Mucosa of descending colon (tissue), 3 donors: ENCODE results near the gene ABHD12B. TPM values are rescaled to one million over a fixed set of nuclear protein-coding genes. Genes with fewer than 3 reads are reported as not detected.
A peak's percentile ranks its signal among the peaks of the same experiment; 100 is the strongest.

Experiments
- ATAC-seq: fragments of 200-7000 bp; cut with Tn5 transposase; one replicate; pipeline ENCODE4 v1.9.1; 2020; ENCODE audit warnings: mild to moderate bottlenecking, moderate library complexity
- DNase-seq, 3 donors: peaks; one replicate each; pipeline ENCODE4 v3.0.0-alpha.2; 2020
- H3K36me3 ChIP-seq: fragments of 200-600 bp; one replicate; pipeline ENCODE4 v1.8.0; 2021; ENCODE audit warnings: low read depth, mild to moderate bottlenecking
- H3K4me1 ChIP-seq: fragments of 200-600 bp; one replicate; pipeline ENCODE4 v1.8.0; 2021; ENCODE audit warnings: low read depth, mild to moderate bottlenecking
- H3K4me3 ChIP-seq: fragments of 200-600 bp; one replicate; pipeline ENCODE4 v1.8.0; 2021; ENCODE audit warnings: mild to moderate bottlenecking
- H3K9me3 ChIP-seq: fragments of 200-600 bp; one replicate; pipeline ENCODE4 v1.8.0; 2021; ENCODE audit warnings: mild to moderate bottlenecking
- intact Hi-C, 2 donors: fragments of 100-400 bp; cut with DNase I in 1 of 2; cut with micrococcal nuclease in 1 of 2; formaldehyde crosslinking; loops; one replicate each; pipeline versions ENCODE4 v1.11.0 to v1.11.1; 2022; cut with DNase I, micrococcal nuclease
- long read RNA-seq, 2 donors: library from polyadenylated mRNA; unstranded; transcript quantifications; one replicate each; pipeline ENCODE4 v2.0.0, GENCODE V29; 2019 to 2021
- total RNA-seq, 3 donors: library from RNA; stranded (reverse); fragmentation: NEBNext Ultra II Directional in 2 of 3; extraction: Animal tissue kit (Norgen Biotek cat#: 25700) in 2 of 3; gene quantifications; one replicate each; pipeline versions ENCODE4 v1.2.1 to v1.2.4, GENCODE V29; 2021 to 2023
- TF ChIP-seq, protein P1 (sequence below): fragments of 200-600 bp; IDR thresholded peaks from one replicate; pipeline ENCODE4 v1.8.0; 2022; ENCODE audit warnings: antibody characterized with exemption, mild to moderate bottlenecking
- donor health status: DM: no; HTN: no; CAD: no; lungs with moderate emphysema.
- donor health status: DM: no; HTN: no; CAD: no.
- donor health status: DM: no; HTN: yes; CAD: no.

ABHD12B gene
- total RNA-seq, result 10 to 100 TPM in 2 of 3 donors, 1 to 10 TPM in 1; 3.1 to 16.2 (median 14.2) TPM
- long read RNA-seq, donor 1, partial matches to known transcripts, result 0 of 2 reads
- long read RNA-seq, donor 1, other reads (novel, unspliced or antisense), result 0 of 2 reads
- long read RNA-seq, donor 2, partial matches to known transcripts, result 2 of 13 reads
- long read RNA-seq, donor 2, other reads (novel, unspliced or antisense), result 7 of 13 reads

DNA sequence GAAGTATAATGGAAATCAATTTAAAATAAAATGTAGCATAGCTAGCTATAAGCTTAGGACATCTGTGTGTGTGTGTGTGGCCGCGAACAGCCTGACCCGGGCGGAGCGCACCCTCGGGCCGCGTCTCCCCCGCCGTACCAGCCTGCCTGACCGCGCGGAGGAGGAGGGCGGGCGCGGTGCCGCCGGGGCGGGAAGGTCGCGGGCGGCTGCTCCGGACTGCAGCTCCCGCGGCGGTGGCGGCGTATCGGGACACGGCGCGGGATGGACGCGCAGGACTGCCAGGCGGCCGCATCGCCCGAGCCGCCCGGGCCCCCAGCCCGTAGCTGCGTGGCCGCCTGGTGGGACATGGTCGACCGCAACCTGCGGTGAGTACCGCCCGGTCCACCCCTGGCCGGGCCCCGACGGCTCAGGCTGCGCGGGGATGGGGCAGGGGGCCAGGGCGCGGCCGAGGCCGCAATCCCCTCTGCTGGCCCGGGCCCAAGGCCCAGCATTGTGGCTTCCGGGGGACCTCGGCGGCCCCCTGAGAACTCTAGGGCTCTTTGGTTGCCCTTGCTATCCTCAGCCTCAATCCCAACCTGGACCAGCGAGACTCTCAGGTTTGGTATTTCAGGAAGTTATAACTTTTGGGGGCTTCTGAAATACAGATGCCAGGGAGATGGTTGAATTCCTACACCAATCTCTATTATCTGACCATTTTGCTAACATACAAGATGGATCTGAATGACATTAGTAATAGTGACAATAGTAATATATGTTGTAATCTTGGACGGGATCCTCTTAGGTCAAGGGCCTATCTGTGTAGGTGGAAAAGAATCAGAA, at the start of gene ABHD12B:
Gene ABHD12B (plus strand): TSS at position 140 of the 819 bp plus-strand sequence. CDS start 122 bp downstream, at position 262.
- no peaks in the 10 kb centered on the region for H3K9me3 ChIP-seq
- H3K36me3 ChIP-seq, result no peaks in the 10 kb centered on the region
- ATAC-seq, result peak; percentile 49
- intact Hi-C loops, result no loop called here
- DNase-seq, result peak in 1 of 3 donors; percentile 51
- peaks cover 4% of the 10 kb centered on the region for H3K4me1 ChIP-seq
- TF ChIP-seq, protein P1, sequence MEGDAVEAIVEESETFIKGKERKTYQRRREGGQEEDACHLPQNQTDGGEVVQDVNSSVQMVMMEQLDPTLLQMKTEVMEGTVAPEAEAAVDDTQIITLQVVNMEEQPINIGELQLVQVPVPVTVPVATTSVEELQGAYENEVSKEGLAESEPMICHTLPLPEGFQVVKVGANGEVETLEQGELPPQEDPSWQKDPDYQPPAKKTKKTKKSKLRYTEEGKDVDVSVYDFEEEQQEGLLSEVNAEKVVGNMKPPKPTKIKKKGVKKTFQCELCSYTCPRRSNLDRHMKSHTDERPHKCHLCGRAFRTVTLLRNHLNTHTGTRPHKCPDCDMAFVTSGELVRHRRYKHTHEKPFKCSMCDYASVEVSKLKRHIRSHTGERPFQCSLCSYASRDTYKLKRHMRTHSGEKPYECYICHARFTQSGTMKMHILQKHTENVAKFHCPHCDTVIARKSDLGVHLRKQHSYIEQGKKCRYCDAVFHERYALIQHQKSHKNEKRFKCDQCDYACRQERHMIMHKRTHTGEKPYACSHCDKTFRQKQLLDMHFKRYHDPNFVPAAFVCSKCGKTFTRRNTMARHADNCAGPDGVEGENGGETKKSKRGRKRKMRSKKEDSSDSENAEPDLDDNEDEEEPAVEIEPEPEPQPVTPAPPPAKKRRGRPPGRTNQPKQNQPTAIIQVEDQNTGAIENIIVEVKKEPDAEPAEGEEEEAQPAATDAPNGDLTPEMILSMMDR, result no peak
- no peak within 1 kb of the TSS for H3K4me3 ChIP-seq

DNA sequence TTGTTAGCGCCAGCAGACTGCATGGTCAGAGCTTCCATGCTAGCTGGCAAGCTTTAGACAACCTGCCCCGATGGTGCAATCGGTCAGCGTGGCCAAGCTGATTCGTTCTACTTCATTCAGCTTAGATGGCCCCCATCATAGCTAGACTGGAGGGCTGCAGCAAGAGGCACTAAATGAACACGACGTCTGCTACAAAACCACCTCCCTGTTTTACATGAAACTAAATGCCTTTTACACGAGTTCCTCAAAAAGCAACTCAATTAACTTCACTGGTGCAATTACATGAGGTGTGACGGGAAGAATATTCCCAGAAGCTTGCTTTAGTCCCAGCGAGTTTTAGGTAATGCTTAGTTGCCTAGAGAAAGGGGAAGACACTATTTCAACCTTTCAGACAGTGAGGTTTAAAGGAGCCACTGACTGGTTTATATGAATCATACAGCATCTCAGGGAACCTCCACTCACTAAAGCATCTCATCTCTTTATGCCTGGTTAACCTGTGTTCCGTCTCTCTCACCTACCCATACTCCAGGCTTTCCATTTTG, 49.3 kb upstream of the ABHD12B start:
- peak; percentile 50 for ATAC-seq

DNA sequence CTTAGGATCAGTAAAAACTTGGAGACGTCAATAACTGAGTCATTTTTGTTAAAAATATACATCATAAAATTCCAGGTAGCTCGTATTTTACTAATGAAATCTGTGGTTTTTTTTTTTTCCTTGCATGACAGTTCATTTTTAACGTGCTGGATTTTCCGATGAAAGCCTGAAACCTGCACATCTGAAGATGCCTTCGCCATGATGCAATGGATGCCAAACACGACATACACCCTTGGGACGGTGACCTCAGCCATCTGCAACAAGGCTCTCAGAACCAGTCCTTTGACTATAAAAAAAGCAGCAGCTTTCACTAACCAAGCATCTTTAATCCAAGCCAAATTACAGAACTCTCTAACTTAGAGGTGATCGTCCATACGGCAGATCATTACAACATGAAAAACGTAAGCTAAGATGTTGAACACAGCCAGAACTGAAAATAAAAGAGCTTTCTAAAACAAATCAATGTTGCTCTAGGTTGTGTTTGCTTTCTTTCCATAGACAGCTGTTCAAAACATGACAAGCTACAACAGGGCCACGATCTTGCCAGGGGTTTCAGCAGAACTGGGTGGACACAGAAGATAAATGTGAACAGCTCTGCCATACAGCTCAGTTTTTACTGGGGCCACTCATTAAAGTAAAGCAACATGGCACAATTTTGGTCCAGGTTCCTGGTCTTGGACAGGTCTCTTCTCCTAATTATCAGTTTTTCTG, 48.6 kb upstream of the ABHD12B start:
- Histone ChIP-seq H3K36me3 (no peaks in the 10 kb centered on the region), H3K4me1 (peaks cover 6% of the 10 kb centered on the region), H3K4me3 (no peak overlapping the region), H3K9me3 (no peaks in the 10 kb centered on the region)
- no peak for DNase-seq
- ATAC-seq, result peak; percentile 12
- TF ChIP-seq, protein P1, result no peak
- intact Hi-C loops, result no loop called here

More for the DNA sequence above, 49.3 kb upstream of the ABHD12B start:
- TF ChIP-seq, protein P1, result no peak
- H3K4me3 ChIP-seq, result no peak overlapping the region
- H3K36me3 ChIP-seq, result no peaks in the 10 kb centered on the region
- intact Hi-C loops, result no loop called here
- peaks cover 6% of the 10 kb centered on the region for H3K4me1 ChIP-seq
- no peaks in the 10 kb centered on the region for H3K9me3 ChIP-seq
- DNase-seq, result no peak

DNA sequence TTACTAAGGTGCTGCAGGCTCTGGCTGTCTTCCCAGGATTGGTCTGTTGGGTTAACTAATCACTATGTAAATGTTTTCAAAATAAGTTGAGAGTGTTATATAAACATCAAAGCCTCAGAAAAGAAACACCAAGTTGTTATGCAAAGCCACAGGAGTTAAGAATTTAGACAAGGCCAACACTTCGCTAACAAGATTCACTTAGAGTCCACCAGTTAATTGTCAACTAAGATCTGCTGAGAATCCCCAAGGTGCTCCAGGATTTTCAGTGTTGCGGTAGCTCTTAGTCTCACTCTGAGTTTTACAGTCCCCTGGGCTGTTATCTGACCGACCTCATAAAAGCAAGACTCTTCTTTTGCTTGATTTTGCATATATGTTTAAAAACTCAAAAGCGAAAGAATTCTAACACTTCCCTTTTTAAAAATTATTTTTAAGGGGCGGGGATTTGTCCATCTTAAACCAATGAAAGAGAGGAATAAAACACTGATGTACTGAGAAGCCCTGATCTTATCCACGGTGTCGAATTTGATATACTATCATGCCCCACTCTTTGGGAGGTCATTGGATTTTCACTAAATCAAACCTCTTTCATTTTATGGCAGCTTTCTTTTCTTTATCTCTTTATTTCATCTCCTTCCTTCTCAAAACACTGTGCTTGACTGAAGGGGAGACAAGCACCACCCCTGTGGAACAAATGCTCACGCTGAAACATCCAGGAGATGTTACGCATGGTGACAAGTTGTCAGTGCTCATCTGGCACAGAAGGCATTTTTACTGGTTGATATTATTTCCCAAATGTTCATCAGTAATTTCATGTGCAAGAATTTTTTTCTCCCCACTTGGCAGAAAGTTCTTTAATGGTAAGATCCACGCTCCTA, 47.9 kb upstream of the ABHD12B start:
- Histone ChIP-seq H3K36me3 (no peaks in the 10 kb centered on the region), H3K9me3 (no peaks in the 10 kb centered on the region), H3K4me1 (peaks cover 7% of the 10 kb centered on the region), H3K4me3 (no peak overlapping the region)
- intact Hi-C loops, result no loop called here
- DNase-seq (no peak), ATAC-seq (peak; percentile 31)
- TF ChIP-seq, protein P1, result no peak

GRCh38 chr14:50825307-50825706, 46.5 kb upstream of the ABHD12B start:
- Histone ChIP-seq H3K4me3 (no peak overlapping the region), H3K36me3 (no peaks in the 10 kb centered on the region), H3K9me3 (no peaks in the 10 kb centered on the region), H3K4me1 (peaks cover 14% of the 10 kb centered on the region)
- DNase-seq (no peak), ATAC-seq (no peak)
- TF ChIP-seq, protein P1, result no peak
- intact Hi-C loops, result no loop called here
